ENCODE measurements around the gene DNM1.
A peak's percentile ranks its signal among the peaks of the same experiment; 100 is the strongest.

DNM1 gene

DNA sequence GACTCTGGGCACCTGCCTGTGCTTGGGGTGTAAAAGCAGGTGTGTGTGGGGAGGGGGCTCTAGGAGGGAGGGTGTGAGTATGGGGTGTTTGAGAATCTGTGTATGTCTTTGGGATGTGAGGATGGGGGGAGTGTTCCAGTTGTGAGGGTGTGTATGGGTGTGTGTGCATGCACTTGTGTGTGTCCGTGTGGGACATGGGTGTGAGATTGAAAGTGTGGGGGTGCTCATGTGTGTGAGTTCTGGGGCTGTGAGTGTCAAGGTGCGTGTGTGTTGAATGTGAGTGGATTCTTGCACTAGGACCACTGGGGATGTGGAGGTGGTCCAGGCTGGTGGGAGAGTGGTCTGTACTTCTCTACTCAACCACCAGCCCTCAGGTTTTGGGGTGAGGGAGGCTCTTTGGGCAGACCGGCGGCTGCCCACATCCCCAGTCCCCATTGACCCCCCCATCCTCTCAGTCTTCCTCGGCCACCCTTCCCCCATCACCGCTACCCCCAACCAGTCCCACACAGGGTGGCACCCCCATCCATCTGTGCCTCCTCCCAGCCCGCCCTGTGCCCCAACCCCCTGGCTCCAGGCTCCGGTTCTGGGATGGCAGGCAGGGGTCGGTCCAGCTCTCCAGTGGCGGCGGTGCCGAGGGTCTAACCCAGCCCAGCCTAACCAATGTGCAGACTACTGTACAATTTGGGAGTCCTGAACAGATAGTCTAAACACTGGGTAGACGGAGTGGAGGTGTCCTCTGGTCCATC, 41.1 kb downstream of the DNM1 start:
- Mint-ChIP-seq H3K9me3 (no peaks in the 10 kb centered on the region), H3K4me3 (no peak overlapping the region), H3K27me3 (peaks cover 32% of the 10 kb centered on the region), H3K4me1 (ENCODE audit: low read depth) (peaks cover 5% of the 10 kb centered on the region), H3K27ac (no peak overlapping the region), H3K36me3 (ENCODE audit: low read depth) (no peaks in the 10 kb centered on the region)
- no peak for DNase-seq

DNA sequence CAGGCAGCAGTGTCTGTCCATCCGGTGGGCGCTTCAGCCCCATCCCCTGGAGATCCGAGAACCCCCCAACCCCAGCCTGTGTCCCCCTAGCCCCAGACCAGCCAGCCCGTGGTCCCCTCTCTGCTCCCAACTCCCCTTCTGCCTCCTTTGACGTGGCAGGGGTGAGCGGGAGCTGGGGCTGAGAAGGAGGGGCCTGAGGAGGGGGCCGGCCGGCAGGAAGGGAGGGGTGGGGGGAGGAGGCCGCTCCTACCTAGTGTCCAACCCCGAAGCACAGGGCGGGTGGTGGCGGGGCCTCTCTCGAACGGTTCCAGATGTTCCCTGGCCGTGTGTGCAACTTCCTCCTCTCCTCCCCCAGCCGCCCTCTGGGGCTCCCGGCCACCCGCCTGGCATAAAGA, 41.7 kb downstream of the DNM1 start:
- H3K27me3 Mint-ChIP-seq, result peaks cover 32% of the 10 kb centered on the region
- no peak overlapping the region for H3K27ac Mint-ChIP-seq
- H3K4me3 Mint-ChIP-seq, result no peak overlapping the region
- H3K4me1 Mint-ChIP-seq (ENCODE audit: low read depth), result peaks cover 8% of the 10 kb centered on the region
- no peaks in the 10 kb centered on the region for H3K9me3 Mint-ChIP-seq
- H3K36me3 Mint-ChIP-seq (ENCODE audit: low read depth), result no peaks in the 10 kb centered on the region
- DNase-seq, result no peak

DNA sequence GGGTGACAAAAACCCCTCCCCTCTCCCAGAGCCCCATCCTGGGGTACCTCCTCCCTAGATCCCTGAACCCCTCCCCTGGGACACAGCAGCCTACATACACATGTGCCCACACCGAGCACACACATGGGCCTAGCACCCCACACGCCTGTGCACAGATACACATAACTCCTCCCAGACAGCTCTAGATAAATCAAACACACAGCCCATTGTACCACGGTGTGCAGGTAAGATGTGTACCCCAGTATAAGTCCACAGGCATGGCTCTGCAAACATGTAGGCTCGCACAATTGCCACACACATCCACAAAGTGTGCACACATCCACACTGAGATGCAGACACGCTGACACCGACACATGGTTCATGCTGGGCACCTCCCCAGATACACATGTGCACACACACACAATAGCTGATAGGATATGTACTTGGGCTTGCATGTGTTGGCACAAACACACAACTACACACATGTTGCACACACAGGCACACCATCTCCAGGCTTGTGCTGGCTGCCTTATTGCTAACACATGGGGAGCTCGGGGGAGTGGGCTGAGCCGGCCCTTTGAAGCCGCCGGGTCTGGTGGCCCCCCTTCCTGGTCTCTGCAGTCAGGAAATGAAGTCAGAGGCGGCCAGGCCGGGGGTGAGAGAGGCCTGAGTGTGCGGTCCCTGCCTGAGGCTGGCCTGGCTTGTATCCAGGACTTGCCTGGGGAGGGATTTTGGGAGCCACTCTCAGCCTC, 42.4 kb downstream of the DNM1 start:
- Mint-ChIP-seq H3K4me1 (ENCODE audit: low read depth) (peaks cover 11% of the 10 kb centered on the region), H3K27me3 (peaks cover 32% of the 10 kb centered on the region), H3K9me3 (no peaks in the 10 kb centered on the region), H3K4me3 (no peak overlapping the region), H3K27ac (no peak overlapping the region), H3K36me3 (ENCODE audit: low read depth) (no peaks in the 10 kb centered on the region)
- DNase-seq, result no peak

DNA sequence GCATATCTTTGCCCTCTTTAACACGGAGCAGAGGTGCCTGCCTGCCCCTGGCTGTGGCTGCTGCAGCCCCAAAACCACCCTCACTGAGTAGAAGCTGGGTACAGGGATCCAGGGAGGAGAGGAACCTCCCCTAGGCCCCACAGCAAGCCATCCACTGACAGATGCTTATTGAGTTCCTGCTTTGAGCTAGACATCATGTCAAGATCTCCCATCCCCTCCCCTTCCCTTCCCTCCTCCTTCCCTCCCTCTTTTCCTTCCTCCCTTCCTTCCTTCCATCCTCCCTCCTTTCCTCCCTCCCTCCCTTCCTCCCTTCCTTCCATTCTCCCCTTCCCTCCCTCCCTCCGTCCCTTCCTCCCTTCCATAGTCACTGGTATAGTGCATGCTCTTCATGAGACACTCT, 43.3 kb downstream of the DNM1 start:
- no peaks in the 10 kb centered on the region for H3K9me3 Mint-ChIP-seq
- no peaks in the 10 kb centered on the region for H3K36me3 Mint-ChIP-seq (ENCODE audit: low read depth)
- peaks cover 17% of the 10 kb centered on the region for H3K4me1 Mint-ChIP-seq (ENCODE audit: low read depth)
- no peak overlapping the region for H3K4me3 Mint-ChIP-seq
- no peak overlapping the region for H3K27ac Mint-ChIP-seq
- peaks cover 34% of the 10 kb centered on the region for H3K27me3 Mint-ChIP-seq
- no peak for DNase-seq

DNA sequence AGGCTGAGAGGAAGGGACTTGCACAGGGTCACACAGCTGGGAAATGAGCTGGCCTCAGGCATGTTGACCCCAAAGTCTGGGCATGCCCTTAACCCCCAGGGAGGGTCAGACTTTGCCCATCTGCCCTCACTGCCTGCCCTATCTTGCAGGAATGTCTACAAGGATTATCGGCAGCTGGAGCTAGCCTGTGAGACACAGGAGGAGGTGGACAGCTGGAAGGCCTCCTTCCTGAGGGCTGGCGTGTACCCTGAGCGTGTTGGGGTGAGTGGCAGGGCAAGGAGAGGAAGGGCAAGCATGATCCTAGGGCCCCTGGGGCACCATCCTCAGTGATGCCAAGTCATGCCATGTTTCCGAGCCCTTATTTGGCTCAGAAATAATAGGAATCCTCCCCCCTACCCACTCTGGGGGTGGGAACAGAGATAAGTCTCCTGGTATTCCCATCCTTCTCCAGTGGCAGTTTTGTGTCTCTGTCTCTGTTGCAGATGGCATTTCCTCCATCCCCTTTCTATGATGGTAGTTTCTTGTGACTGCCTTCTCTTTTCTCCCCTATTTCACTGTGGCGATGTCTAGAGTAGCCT, 44.1 kb downstream of the DNM1 start:
- Mint-ChIP-seq H3K4me1 (ENCODE audit: low read depth) (peaks cover 19% of the 10 kb centered on the region), H3K36me3 (ENCODE audit: low read depth) (no peaks in the 10 kb centered on the region), H3K27me3 (peaks cover 26% of the 10 kb centered on the region), H3K9me3 (no peaks in the 10 kb centered on the region), H3K4me3 (no peak overlapping the region), H3K27ac (no peak overlapping the region)
- DNase-seq, result no peak

DNA sequence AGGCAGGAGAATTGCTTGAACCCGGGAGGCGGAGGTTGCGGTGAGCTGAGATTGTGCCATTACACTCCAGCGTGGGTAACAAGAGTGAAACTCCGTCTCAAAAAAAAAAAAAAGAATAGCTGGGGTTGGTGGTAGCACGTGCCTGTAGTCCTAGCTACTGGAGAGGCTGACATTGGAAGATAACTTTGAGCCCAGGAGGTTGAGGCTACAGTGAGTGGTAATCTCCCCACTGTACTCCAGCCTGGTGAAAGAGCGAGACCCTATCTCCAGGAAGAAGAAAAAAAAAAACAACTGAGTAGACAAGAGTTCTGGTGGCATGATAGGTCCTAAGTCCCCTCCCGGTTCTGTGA, 46.4 kb downstream of the DNM1 start:
- no peak for DNase-seq
- Mint-ChIP-seq H3K4me1 (ENCODE audit: low read depth) (peaks cover 17% of the 10 kb centered on the region), H3K27ac (no peak overlapping the region), H3K9me3 (no peaks in the 10 kb centered on the region), H3K27me3 (peaks cover 10% of the 10 kb centered on the region), H3K36me3 (ENCODE audit: low read depth) (no peaks in the 10 kb centered on the region), H3K4me3 (peak overlapping the region; percentile 80)

DNA sequence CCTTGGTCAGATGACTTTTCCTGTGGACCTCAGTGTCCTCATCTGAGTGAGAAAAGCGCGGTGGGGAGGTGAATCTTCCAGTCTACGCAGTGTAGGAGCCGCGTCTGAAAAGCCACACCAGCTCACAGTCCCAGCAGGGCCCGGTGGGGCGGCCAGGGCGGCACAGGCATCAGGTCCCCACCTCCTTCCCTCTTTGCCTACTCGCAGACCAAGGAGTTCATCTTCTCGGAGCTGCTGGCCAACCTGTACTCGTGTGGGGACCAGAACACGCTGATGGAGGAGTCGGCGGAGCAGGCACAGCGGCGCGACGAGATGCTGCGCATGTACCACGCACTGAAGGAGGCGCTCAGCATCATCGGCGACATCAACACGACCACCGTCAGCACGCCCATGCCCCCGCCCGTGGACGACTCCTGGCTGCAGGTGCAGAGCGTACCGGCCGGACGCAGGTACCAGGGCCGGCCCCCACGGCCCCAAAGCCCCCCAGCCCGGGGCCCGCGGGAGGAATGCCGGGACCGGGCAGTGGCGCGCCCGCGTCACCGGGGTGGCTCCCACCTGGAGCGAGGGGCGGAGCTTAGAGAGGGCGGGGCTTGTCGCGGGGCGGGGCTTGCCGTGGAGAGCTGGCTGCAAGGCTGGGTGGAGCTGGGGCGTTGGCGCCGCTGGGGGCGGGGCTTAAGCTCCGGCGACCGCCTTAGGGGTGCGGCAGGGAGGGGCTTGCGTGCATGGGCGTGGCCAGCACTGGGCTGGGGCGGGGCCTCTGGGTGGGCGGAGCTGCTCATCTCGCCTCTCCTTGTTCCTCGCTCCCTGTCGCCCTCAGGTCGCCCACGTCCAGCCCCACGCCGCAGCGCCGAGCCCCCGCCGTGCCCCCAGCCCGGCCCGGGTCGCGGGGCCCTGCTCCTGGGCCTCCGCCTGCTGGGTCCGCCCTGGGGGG, 47.0 kb downstream of the DNM1 start:
- no peaks in the 10 kb centered on the region for H3K9me3 Mint-ChIP-seq
- H3K27ac Mint-ChIP-seq, result no peak overlapping the region
- H3K4me3 Mint-ChIP-seq, result peak overlapping the region; percentile 80
- H3K4me1 Mint-ChIP-seq (ENCODE audit: low read depth), result peaks cover 17% of the 10 kb centered on the region
- no peaks in the 10 kb centered on the region for H3K36me3 Mint-ChIP-seq (ENCODE audit: low read depth)
- peak; percentile 100 for DNase-seq
- peaks cover 8% of the 10 kb centered on the region for H3K27me3 Mint-ChIP-seq

DNA sequence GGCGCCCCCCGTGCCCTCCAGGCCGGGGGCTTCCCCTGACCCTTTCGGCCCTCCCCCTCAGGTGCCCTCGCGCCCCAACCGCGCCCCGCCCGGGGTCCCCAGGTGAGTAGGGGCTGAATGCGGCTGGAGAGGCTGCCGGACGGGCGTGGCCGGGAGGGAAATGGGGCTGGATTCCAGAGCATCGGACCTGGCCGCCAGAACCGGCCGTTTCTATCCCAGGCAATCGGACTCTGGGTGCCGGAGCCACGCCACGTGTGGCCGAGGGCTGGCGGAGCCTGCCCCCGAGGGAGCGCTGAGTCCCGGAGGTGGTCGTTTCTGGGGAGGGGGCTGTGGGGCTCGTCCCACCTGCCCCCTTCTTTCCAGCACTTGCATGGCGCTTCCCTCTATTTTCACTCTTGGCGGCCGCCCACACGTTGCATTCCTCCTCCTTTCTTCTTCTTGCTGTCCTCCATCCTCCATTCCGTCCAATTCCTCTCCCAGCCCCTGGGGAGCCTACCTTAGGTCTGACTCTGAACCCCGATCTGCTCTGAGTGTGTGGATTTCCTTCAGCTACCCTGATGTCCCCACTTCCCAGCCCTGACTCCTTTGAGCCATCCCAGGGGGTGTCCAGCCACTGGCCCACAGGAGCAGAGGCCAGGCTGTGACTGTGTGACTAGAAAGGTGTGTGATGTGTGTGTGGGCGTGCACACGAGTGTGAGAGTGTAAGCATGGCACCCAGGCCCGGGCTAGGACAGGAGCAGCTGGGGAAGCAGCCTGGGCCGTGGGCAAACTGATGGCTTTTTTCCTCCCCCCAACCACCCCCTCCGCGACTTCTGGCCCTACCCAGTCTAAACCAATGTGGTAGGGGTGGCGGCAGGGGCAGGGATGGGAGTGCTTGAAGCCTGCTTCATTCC, 47.9 kb downstream of the DNM1 start:
- peak overlapping the region; percentile 77 for H3K4me3 Mint-ChIP-seq
- no peaks in the 10 kb centered on the region for H3K9me3 Mint-ChIP-seq
- peak; percentile 44 for DNase-seq
- H3K27me3 Mint-ChIP-seq, result peaks cover 3% of the 10 kb centered on the region
- H3K4me1 Mint-ChIP-seq (ENCODE audit: low read depth), result peaks cover 14% of the 10 kb centered on the region
- H3K36me3 Mint-ChIP-seq (ENCODE audit: low read depth), result peaks cover 6% of the 10 kb centered on the region
- H3K27ac Mint-ChIP-seq, result peak overlapping the region; percentile 60

DNA sequence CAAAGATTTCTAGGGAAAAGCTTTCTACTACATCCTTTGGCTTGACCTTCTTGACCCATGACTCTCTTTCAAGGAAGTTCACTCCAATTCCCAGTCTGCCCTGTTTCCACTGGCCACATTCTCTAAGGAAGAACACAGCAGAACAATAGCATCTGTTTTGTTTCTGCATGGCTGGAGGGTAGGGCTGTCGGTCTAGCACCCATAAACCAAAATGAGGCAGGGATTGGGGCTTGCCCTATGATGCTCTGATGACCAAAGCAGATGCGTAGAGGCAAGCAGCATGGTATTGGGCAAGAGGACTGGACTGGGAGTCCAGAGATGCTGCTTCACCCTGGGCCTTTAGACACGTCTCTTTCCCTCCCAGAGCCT, 48.5 kb downstream of the DNM1 start:
- Mint-ChIP-seq H3K27me3 (peaks cover 3% of the 10 kb centered on the region), H3K27ac (no peak overlapping the region), H3K4me1 (ENCODE audit: low read depth) (peaks cover 14% of the 10 kb centered on the region), H3K36me3 (ENCODE audit: low read depth) (peaks cover 7% of the 10 kb centered on the region), H3K9me3 (no peaks in the 10 kb centered on the region), H3K4me3 (peak overlapping the region; percentile 77)
- DNase-seq, result no peak

DNA sequence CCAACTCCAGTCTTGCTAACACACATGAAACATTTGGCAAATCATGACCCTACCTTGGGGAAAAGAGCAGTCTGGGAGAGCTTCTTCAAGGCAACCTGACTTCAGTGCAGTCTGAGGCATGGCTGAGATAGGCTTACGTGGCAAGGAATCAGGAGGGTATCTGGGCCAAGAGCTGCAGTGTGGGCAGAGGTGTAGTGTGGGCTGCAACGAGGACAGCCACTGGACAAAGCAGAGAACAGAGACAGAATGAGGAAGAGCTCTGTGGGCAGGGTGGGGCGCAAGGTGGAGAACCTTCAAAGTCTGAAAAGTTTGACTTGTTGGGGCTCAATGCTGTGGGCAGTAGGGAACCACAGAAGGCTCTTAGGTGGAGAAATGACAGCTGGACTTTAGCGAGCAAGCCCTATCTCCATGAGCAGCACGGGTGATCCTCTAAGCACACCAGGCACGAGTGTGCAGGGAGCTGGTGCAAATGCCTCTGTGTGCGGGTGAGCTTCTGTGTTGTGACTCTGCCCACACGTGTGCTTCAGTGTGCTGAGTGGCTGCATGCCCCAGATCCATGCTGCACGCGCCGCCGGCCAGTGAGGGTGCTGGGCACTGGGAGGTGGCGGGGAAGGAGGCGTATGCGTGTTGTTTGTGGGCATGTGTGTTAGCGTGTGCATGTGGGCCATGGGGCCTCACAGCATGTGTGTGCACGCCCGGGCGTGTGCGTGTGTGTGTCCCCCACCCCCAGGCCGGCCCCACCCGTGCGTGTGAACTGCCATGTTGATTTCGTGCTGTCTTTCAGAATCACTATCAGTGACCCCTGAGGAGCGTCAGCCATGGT, 49.3 kb downstream of the DNM1 start:
- Mint-ChIP-seq H3K36me3 (ENCODE audit: low read depth) (peaks cover 16% of the 10 kb centered on the region), H3K27me3 (peaks cover 3% of the 10 kb centered on the region), H3K9me3 (no peaks in the 10 kb centered on the region), H3K4me3 (no peak overlapping the region), H3K27ac (no peak overlapping the region), H3K4me1 (ENCODE audit: low read depth) (peaks cover 14% of the 10 kb centered on the region)
- DNase-seq, result no peak

DNA sequence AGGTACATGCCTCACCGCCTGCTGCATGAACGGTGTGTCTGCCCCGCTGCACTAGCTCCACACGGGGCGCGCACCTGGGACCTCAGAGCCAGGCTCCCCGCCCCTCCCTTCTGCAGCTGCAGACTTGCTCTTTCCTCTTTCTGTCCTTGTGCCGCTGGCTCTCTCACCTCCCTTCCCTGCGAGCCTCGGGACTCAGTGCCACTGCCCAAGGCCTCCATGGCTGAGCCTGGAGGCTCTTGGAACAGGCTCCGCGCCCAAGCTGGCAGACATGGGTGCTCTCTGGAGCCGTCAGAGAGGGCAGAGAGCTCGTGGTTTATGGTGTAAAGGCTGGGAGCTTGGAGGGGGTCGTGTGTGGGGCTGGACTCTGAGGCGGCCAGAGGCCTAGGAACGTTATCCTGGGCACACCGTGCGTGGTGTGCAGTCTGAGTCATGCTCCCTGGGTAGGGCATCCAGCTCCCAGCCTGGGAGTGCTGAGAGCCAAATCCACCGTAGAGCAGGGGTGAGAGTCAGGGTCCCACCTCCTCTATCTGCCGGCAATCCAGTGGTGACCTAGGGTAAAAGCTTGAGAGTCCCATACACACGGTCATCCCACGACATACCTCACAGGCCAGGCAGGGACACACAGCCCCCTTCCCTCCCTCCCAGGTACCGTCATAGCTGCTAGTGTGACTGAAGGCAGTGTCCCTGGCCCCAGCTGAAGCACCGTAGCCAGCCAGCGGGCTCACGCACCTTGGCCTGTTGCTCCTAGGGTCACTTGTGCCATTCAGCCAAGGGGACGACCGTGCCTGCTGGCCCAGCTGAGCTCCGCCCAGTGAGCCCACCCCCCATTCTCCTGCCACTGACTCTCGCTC, 50.2 kb downstream of the DNM1 start:
- Mint-ChIP-seq H3K9me3 (no peaks in the 10 kb centered on the region), H3K27ac (no peak overlapping the region), H3K4me3 (no peak overlapping the region), H3K27me3 (peaks cover 3% of the 10 kb centered on the region), H3K4me1 (ENCODE audit: low read depth) (peaks cover 14% of the 10 kb centered on the region), H3K36me3 (ENCODE audit: low read depth) (peaks cover 21% of the 10 kb centered on the region)
- no peak for DNase-seq

DNA sequence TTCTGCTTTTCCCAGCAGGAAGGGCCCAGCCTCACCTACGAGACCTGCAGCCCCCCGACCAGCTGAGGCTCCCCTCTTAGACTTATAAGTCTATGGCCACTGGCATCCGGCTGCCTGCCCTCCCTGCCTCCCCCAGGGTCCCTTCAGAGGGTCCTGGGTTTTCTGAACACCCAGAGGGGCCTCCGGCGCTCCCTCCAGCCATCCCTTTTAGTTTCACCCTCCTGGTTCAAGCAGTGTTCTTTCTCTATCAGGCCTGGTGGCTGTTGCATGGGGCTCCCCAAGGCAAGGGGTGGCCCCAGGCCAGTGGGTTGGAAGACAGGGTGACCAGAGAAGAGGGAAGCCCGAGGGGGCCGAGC, 50.8 kb downstream of the DNM1 start:
- no peak for DNase-seq
- no peak overlapping the region for H3K4me3 Mint-ChIP-seq
- H3K27ac Mint-ChIP-seq, result no peak overlapping the region
- peaks cover 3% of the 10 kb centered on the region for H3K27me3 Mint-ChIP-seq
- H3K36me3 Mint-ChIP-seq (ENCODE audit: low read depth), result peaks cover 27% of the 10 kb centered on the region
- no peaks in the 10 kb centered on the region for H3K9me3 Mint-ChIP-seq
- H3K4me1 Mint-ChIP-seq (ENCODE audit: low read depth), result peaks cover 14% of the 10 kb centered on the region

Data from activated T-cell treated with anti-CD3 and anti-CD28 coated beads, Interleukin-2, amount 50 U/mL, for 24 hours (primary cell).